A549 (cell line): ENCODE results near the gene FRRS1L. TPM values are rescaled to one million over a fixed set of nuclear protein-coding genes. Genes with fewer than 3 reads are reported as not detected.

ENCODE experiments used
- ATAC-seq, 2 experiments: fragments of 200-7000 bp in 1 of 2; fragments of >200 bp in 1 of 2; cut with Nextera tagmentation in 1 of 2; cut with Tn5 transposase in 1 of 2; 3 replicates each; pipeline versions ENCODE4 v1.8.0 to v1.9.1; 2018 to 2020; ENCODE audit warnings: mild to moderate bottlenecking in 1 of 2, moderate library complexity in 1 of 2
- CTCF ChIA-PET: fragments of 300-600 bp; sonication (Branson Sonifier 250); formaldehyde crosslinking; extraction: SDS; loops from one replicate; lab custom pipeline; 2021; ENCODE audit warnings: antibody characterized with exemption, inconsistent platforms; lab: Yijun Ruan, JAX
- POLR2A ChIA-PET: fragments of 350-600 bp; formaldehyde crosslinking; extraction: SDS; loops from one replicate; lab custom pipeline; 2021; ENCODE audit warnings: antibody characterized with exemption, inconsistent platforms; lab: Yijun Ruan, JAX
- DNase-seq, 2 experiments: peaks; one replicate each; pipeline versions ENCODE4 v3.0.0 to v3.0.0-alpha.2; 2011 to 2016; ENCODE audit warnings: low read depth in 1 of 2, low spot score in 1 of 2
- FAIRE-seq: peaks from 2 replicates; lab custom pipeline; 2011; peaks lifted over from hg19 to GRCh38; lab: Jason Lieb, UNC
- H3K27ac ChIP-seq, 2 experiments: fragments of >200 bp; sonication (Bioruptor Twin); formaldehyde crosslinking; 3 replicates each; pipeline ENCODE4 v1.5.1; 2016 to 2017
- H3K4me1 ChIP-seq: fragments of >200 bp; sonication (Bioruptor Twin); formaldehyde crosslinking; 3 replicates; pipeline ENCODE4 v1.6.1; 2016
- H3K4me2 ChIP-seq: fragments of >200 bp; sonication (Bioruptor Twin); formaldehyde crosslinking; 3 replicates; pipeline ENCODE4 v1.6.1; 2016
- H3K4me3 ChIP-seq: fragments of >200 bp; sonication (Bioruptor Twin); formaldehyde crosslinking; 3 replicates; pipeline ENCODE4 v1.5.1; 2016
- H3K9me3 ChIP-seq: fragments of >200 bp; sonication (Bioruptor Twin); formaldehyde crosslinking; 3 replicates; pipeline ENCODE4 v1.6.1; 2016
- BHLHE40 ChIP-seq: IDR thresholded peaks from 2 replicates; pipeline ENCODE4 v1.6.1; 2012; ENCODE audit warnings: low read depth, low read length, inconsistent platforms
- CBX2 ChIP-seq: fragments of 200-600 bp; sonication (generic); IDR thresholded peaks from 2 replicates; pipeline ENCODE4 v1.6.1; 2016; ENCODE audit warnings: low read depth, mild to moderate bottlenecking, borderline replicate concordance
- CEBPB ChIP-seq, 2 experiments: fragments of >200 bp in 1 of 2; sonication (Bioruptor Twin) in 1 of 2; formaldehyde crosslinking in 1 of 2; IDR thresholded peaks; 2 replicates each; pipeline ENCODE4 v1.6.1; 2012 to 2016
- EHF ChIP-seq: fragments of 250-450 bp; sonication (Bioruptor Pico); IDR thresholded peaks from 2 replicates; pipeline ENCODE4 v1.5.0; 2020; ENCODE audit warnings: mild to moderate bottlenecking
- EP300 ChIP-seq, 2 experiments: fragments of >200 bp; sonication (Bioruptor Twin); formaldehyde crosslinking; IDR thresholded peaks; 2 replicates in 1 of 2; 3 replicates in 1 of 2; pipeline ENCODE4 v1.6.1; 2016 to 2017
- FOSB ChIP-seq: fragments of 250-450 bp; sonication (Bioruptor Pico); IDR thresholded peaks from 2 replicates; pipeline ENCODE4 v1.5.0; 2020; ENCODE audit warnings: mild to moderate bottlenecking, moderate library complexity
- FOSL2 ChIP-seq, 2 experiments: fragments of 450-650 bp in 1 of 2; fragments of >200 bp in 1 of 2; sonication (Bioruptor Twin) in 1 of 2; formaldehyde crosslinking; IDR thresholded peaks; 2 replicates each; pipeline versions ENCODE4 v1.5.0 to v1.6.1; 2016 to 2020; ENCODE audit warnings: mild to moderate bottlenecking in 1 of 2, moderate library complexity in 1 of 2
- FOXS1 ChIP-seq: fragments of 250-450 bp; sonication (Bioruptor Pico); IDR thresholded peaks from 2 replicates; pipeline ENCODE4 v1.5.0; 2020; ENCODE audit warnings: mild to moderate bottlenecking, moderate library complexity
- GATA3 ChIP-seq: IDR thresholded peaks from 2 replicates; pipeline ENCODE4 v1.6.1; 2012; ENCODE audit warnings: borderline replicate concordance
- JUNB ChIP-seq: fragments of >200 bp; sonication (Bioruptor Twin); formaldehyde crosslinking; IDR thresholded peaks from 2 replicates; pipeline ENCODE4 v1.6.1; 2016
- MAZ ChIP-seq: fragments of 150-350 bp; IDR thresholded peaks from 2 replicates; pipeline ENCODE4 v1.6.1; 2014; ENCODE audit warnings: antibody characterized with exemption, low read depth, low read length, borderline replicate concordance
- PHF8 ChIP-seq: fragments of 200-600 bp; sonication (generic); IDR thresholded peaks from 2 replicates; pipeline ENCODE4 v1.6.1; 2016; ENCODE audit warnings: low read depth, mild to moderate bottlenecking, antibody characterized with exemption, moderate library complexity, borderline replicate concordance
- POLR2A ChIP-seq: IDR thresholded peaks from 2 replicates; pipeline ENCODE4 v1.6.1; 2012; ENCODE audit warnings: mild to moderate bottlenecking, low read length
- POLR2AphosphoS2 ChIP-seq: conservative IDR thresholded peaks from 2 replicates; pipeline ENCODE4 v1.6.1; 2012; ENCODE audit warnings: low read length, improper control_type of control experiment, inconsistent platforms
- RAD21 ChIP-seq, 2 experiments: fragments of >200 bp in 1 of 2; sonication (Bioruptor Twin) in 1 of 2; formaldehyde crosslinking in 1 of 2; IDR thresholded peaks in 1 of 2; conservative IDR thresholded peaks in 1 of 2; 2 replicates in 1 of 2; 3 replicates in 1 of 2; pipeline ENCODE4 v1.6.1; 2012 to 2018; ENCODE audit warnings: inconsistent platforms in 1 of 2
- RARB ChIP-seq: fragments of 250-450 bp; sonication (Bioruptor Pico); IDR thresholded peaks from 2 replicates; pipeline ENCODE4 v1.8.0; 2021; ENCODE audit warnings: mild to moderate bottlenecking, moderate library complexity
- RCOR1 ChIP-seq: fragments of 150-350 bp; IDR thresholded peaks from 2 replicates; pipeline ENCODE4 v1.6.1; 2014; ENCODE audit warnings: antibody characterized with exemption, low read length, low read depth
- RFX5 ChIP-seq: fragments of 450-650 bp; IDR thresholded peaks from 2 replicates; pipeline ENCODE4 v1.7.1; 2014; ENCODE audit warnings: antibody characterized with exemption, mild to moderate bottlenecking, moderate library complexity
- SMC3 ChIP-seq: fragments of >200 bp; sonication (Bioruptor Twin); formaldehyde crosslinking; IDR thresholded peaks from 3 replicates; pipeline ENCODE4 v1.6.1; 2018; ENCODE audit warnings: inconsistent platforms
- ZSCAN20 ChIP-seq: fragments of 250-450 bp; sonication (Bioruptor Pico); IDR thresholded peaks from 2 replicates; pipeline ENCODE4 v1.8.0; 2022; ENCODE audit warnings: mild to moderate bottlenecking, moderate library complexity
- WGBS: methylation state at CpG from one replicate; pipeline ENCODE4 v1.1.6; 2017; ENCODE audit errors: missing lambda C conversion rate; 5-methylcytosine and 5-hydroxymethylcytosine counted together
- polyA plus RNA-seq, 4 experiments: library from polyadenylated mRNA; depleted of rRNA in 3 of 4; stranded (reverse); fragments of >200 nt; fragmentation: RNase III in 1 of 4; extraction: RNeasy Plus Mini Kit Qiagen cat#74134 plus additional on column Dnase treatment in 1 of 4; gene quantifications; 2 replicates in 3 of 4; 3 replicates in 1 of 4; pipeline ENCODE4 v1.2.3, GENCODE V29; 2011 to 2017
- TF ChIP-seq, protein P1 (sequence below): fragments of 150-350 bp; IDR thresholded peaks from 2 replicates; pipeline ENCODE4 v1.6.1; 2014; ENCODE audit warnings: low read depth, mild to moderate bottlenecking, low read length
- TF ChIP-seq, protein P2 (sequence below): IDR thresholded peaks from 2 replicates; pipeline ENCODE4 v1.6.1; 2012; ENCODE audit warnings: low read depth, borderline replicate concordance
- TF ChIP-seq, protein P3 (sequence below): fragments of >200 bp; sonication (Bioruptor Twin); formaldehyde crosslinking; IDR thresholded peaks from 2 replicates; pipeline ENCODE4 v1.6.1; 2016
- TF ChIP-seq, protein P4 (sequence below): fragments of 250-450 bp; sonication (Bioruptor Pico); IDR thresholded peaks from 2 replicates; pipeline ENCODE4 v1.5.0; 2020; ENCODE audit warnings: low read depth, mild to moderate bottlenecking, moderate library complexity
- TF ChIP-seq, protein P5 (sequence below): fragments of 200-600 bp; sonication (generic); IDR thresholded peaks from 2 replicates; pipeline ENCODE4 v1.6.1; 2016; ENCODE audit warnings: antibody characterized with exemption, mild to moderate bottlenecking, moderate library complexity

FRRS1L gene
- polyA plus RNA-seq, 2 of the 4 experiments (the other 2 are of a cell fraction): 0.54 to 1.5 TPM

DNA sequence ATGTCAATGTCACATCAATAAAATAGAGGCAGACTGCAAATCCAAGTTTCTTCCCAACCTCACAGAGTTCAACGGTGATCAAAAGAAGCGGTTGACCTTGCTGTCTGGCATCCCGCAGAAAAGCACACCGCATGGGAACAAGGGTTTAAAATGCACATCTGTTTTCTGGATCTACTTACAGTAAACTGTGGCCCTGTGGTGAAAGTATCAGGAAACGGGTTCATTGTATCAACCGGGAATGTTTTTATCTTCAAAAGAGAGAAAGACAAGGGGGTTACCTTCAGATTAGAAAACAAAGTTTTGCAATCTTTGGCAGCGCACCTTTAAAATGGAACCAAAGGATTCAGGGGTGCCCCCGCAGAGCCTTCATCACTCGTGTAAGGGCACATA is 15.5 kb upstream of the FRRS1L start:
- TF ChIP-seq EHF (CRISPR knock-in tag) (no peak), RCOR1 (no peak), RFX5 (no peak), CBX2 (no peak), POLR2AphosphoS2 (no peak), MAZ (no peak), BHLHE40 (no peak), JUNB (no peak), EP300 (IDR thresholded peaks at IDR 0.05) (no peak), CEBPB (IDR thresholded peaks at IDR 0.05) (no peak), FOSB (no peak)
- TF ChIP-seq, protein P1, sequence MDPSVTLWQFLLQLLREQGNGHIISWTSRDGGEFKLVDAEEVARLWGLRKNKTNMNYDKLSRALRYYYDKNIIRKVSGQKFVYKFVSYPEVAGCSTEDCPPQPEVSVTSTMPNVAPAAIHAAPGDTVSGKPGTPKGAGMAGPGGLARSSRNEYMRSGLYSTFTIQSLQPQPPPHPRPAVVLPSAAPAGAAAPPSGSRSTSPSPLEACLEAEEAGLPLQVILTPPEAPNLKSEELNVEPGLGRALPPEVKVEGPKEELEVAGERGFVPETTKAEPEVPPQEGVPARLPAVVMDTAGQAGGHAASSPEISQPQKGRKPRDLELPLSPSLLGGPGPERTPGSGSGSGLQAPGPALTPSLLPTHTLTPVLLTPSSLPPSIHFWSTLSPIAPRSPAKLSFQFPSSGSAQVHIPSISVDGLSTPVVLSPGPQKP: no peak
- TF ChIP-seq, protein P2, sequence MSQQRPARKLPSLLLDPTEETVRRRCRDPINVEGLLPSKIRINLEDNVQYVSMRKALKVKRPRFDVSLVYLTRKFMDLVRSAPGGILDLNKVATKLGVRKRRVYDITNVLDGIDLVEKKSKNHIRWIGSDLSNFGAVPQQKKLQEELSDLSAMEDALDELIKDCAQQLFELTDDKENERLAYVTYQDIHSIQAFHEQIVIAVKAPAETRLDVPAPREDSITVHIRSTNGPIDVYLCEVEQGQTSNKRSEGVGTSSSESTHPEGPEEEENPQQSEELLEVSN: no peak
- TF ChIP-seq, protein P3, sequence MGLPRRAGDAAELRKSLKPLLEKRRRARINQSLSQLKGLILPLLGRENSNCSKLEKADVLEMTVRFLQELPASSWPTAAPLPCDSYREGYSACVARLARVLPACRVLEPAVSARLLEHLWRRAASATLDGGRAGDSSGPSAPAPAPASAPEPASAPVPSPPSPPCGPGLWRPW: no peak
- TF ChIP-seq, protein P4, sequence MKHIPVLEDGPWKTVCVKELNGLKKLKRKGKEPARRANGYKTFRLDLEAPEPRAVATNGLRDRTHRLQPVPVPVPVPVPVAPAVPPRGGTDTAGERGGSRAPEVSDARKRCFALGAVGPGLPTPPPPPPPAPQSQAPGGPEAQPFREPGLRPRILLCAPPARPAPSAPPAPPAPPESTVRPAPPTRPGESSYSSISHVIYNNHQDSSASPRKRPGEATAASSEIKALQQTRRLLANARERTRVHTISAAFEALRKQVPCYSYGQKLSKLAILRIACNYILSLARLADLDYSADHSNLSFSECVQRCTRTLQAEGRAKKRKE: no peak
- TF ChIP-seq, all 56 proteins: peak for 0
- CTCF ChIA-PET: interaction anchor here (0.6 to 3.7 kb wide), 54 partner anchors 9 to 339 kb away, joined by 3 to 46 read pairs (median 6); partner anchors contain the start of gene TMEM245
- 93% methylated on average over 9 of the region's 9 CpGs for WGBS
- ATAC-seq (no peak), FAIRE-seq (no peak), DNase-seq (no peak)
- H3K4me1 ChIP-seq: 0 out of 3 replicates have a peak, but pooled peaks cover 3% of the 10 kb centered on the region
- H3K9me3 ChIP-seq: no peaks in the 10 kb centered on the region
- POLR2A ChIA-PET: no interaction called here
- H3K27ac ChIP-seq: no peak overlapping the region
- H3K4me2 ChIP-seq: no peak overlapping the region
- H3K4me3 ChIP-seq: no peak overlapping the region

- no peak for ATAC-seq
- TF ChIP-seq GATA3: no peak
- TF ChIP-seq RAD21 (conservative IDR thresholded peaks at IDR 0.05 in 1 of 2, IDR thresholded peaks at IDR 0.05 in 1 of 2): no peak
- TF ChIP-seq MAZ: no peak
- ChIA-PET CTCF (interaction anchor here (0.9 to 3.6 kb wide), 4 partner anchors 8 to 140 kb away, joined by 3 to 27 read pairs (median 5); no protein-coding TSS in a partner anchor), POLR2A (no interaction called here)
- no peak overlapping the region for H3K4me3 ChIP-seq
- no peak overlapping the region for H3K4me2 ChIP-seq
- no peak overlapping the region for H3K27ac ChIP-seq
- H3K9me3 ChIP-seq: no peaks in the 10 kb centered on the region
- 0 out of 3 replicates have a peak, but pooled peaks cover 3% of the 10 kb centered on the region for H3K4me1 ChIP-seq
- no peak for FAIRE-seq
- DNase-seq: no peak
- WGBS: 16% methylated on average over 1 of the region's 1 CpG
Measured at GRCh38 chr9:109181284-109181683, 14.2 kb upstream of the FRRS1L start.

GRCh38 chr9:109179801-109180523 is 12.9 kb upstream of the FRRS1L start:
- ATAC-seq (no peak), DNase-seq (no peak), FAIRE-seq (no peak)
- 72% methylated on average over 9 of the region's 9 CpGs for WGBS
- CTCF ChIA-PET: interaction anchor here (0.6 to 1.7 kb wide), 8 partner anchors 9 to 291 kb away, joined by 3 to 6 read pairs (median 4); no protein-coding TSS in a partner anchor
- Histone ChIP-seq H3K4me2 (no peak overlapping the region), H3K27ac (no peak overlapping the region), H3K4me3 (no peak overlapping the region), H3K4me1 (0 out of 3 replicates have a peak, but pooled peaks cover 3% of the 10 kb centered on the region), H3K9me3 (no peaks in the 10 kb centered on the region)
- POLR2A ChIA-PET: no interaction called here
- TF ChIP-seq RARB (CRISPR knock-in tag): no peak
- no peak for TF ChIP-seq BHLHE40
- no peak for TF ChIP-seq POLR2A
- TF ChIP-seq, protein P2: no peak
- TF ChIP-seq PHF8: no peak
- TF ChIP-seq RCOR1: no peak
- TF ChIP-seq FOXS1 (CRISPR knock-in tag): no peak
- TF ChIP-seq, protein P5, sequence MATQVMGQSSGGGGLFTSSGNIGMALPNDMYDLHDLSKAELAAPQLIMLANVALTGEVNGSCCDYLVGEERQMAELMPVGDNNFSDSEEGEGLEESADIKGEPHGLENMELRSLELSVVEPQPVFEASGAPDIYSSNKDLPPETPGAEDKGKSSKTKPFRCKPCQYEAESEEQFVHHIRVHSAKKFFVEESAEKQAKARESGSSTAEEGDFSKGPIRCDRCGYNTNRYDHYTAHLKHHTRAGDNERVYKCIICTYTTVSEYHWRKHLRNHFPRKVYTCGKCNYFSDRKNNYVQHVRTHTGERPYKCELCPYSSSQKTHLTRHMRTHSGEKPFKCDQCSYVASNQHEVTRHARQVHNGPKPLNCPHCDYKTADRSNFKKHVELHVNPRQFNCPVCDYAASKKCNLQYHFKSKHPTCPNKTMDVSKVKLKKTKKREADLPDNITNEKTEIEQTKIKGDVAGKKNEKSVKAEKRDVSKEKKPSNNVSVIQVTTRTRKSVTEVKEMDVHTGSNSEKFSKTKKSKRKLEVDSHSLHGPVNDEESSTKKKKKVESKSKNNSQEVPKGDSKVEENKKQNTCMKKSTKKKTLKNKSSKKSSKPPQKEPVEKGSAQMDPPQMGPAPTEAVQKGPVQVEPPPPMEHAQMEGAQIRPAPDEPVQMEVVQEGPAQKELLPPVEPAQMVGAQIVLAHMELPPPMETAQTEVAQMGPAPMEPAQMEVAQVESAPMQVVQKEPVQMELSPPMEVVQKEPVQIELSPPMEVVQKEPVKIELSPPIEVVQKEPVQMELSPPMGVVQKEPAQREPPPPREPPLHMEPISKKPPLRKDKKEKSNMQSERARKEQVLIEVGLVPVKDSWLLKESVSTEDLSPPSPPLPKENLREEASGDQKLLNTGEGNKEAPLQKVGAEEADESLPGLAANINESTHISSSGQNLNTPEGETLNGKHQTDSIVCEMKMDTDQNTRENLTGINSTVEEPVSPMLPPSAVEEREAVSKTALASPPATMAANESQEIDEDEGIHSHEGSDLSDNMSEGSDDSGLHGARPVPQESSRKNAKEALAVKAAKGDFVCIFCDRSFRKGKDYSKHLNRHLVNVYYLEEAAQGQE: no peak
- TF ChIP-seq EHF (CRISPR knock-in tag): no peak
- TF ChIP-seq SMC3: no peak
- no peak for TF ChIP-seq FOSL2 (IDR thresholded peaks at IDR 0.05)
- no peak for TF ChIP-seq FOSL2 (CRISPR knock-in tag; IDR thresholded peaks at IDR 0.05)
- TF ChIP-seq ZSCAN20 (CRISPR knock-in tag): no peak
